Measurements from ENCODE around the gene ITPK1. TPM values are rescaled to one million over a fixed set of nuclear protein-coding genes. Genes with fewer than 3 reads are reported as not detected.

Gene ITPK1
- total and polyA plus RNA-seq, 2 donors (not counting 3 experiments of a cell fraction or from before 2014, with no cell fraction given), result 39.6 to 51.8 TPM

DNA sequence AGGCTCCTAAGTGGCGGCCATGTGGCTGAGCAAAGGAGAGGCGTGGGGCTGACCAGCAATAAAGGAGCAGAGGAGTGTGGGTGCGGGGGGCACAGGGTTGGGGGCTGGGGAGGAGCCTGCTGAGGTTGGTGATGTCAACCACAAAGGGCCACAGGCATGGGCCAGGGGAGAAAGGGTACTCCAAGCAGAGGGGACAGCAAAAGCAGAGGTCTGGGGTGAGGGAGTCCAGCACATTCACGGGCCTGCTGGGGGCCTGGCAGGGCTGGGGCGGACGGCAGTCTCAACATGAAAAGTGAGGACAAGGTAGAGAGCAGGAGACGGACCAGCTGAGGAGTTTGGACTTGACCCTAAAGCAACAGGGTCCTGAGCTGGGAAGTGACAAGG lies 111.0 kb downstream of the ITPK1 start:
- Histone ChIP-seq H4K20me1 (replicated peaks; ENCODE audit: control insufficient read depth, extremely low read depth, insufficient read depth, low read length) (no peaks in the 10 kb centered on the region), H2AFZ (ENCODE audit: low read depth, low read length) (no peak overlapping the region), H3K9ac (replicated peaks; ENCODE audit: extremely low read depth, insufficient read depth, low read length) (no peak overlapping the region), H3K27ac (ENCODE audit: insufficient read depth, low read depth, low read length) (no peak overlapping the region), H3K9me1 (replicated peaks; ENCODE audit: control insufficient read depth, extremely low read depth, insufficient read depth, low read length) (no peaks in the 10 kb centered on the region), H3K4me3 (replicated peaks in 1 of 3; ENCODE audit: insufficient read depth in 1 of 3, low read depth in 1 of 3, low read length in 3 of 3) (no peak overlapping the region), H3K27me3 (ENCODE audit: control insufficient read depth in 2 of 2, insufficient read depth in 2 of 2, low read length in 2 of 2) (no peaks in the 10 kb centered on the region), H3K36me3 (ENCODE audit: control insufficient read depth in 2 of 2, extremely low read depth in 1 of 2, insufficient read depth in 2 of 2, low read length in 2 of 2) (no peaks in the 10 kb centered on the region), H3K79me2 (ENCODE audit: control insufficient read depth, insufficient read depth, low read length) (no peaks in the 10 kb centered on the region), H3K9me3 (replicated peaks; ENCODE audit: control insufficient read depth, insufficient read depth, low read length) (no peaks in the 10 kb centered on the region), H3K4me1 (ENCODE audit: control insufficient read depth, extremely low read depth, insufficient read depth, low read length) (no peaks in the 10 kb centered on the region), H3K4me2 (ENCODE audit: insufficient read depth, low read length) (no peak overlapping the region)
- intact Hi-C loops (cut with micrococcal nuclease) (no loop called here), dilution Hi-C loops (cut with MboI; ENCODE audit: extremely low pct_ligation_motif_present, low sequenced_read_pairs) (no loop called here)
- no TSS peak for BruUV-seq (replicated peaks)
- TF ChIP-seq POLR2A (IDR thresholded peaks at IDR 0.05; ENCODE audit: low read depth, low read length) (no peak), JUN (IDR thresholded peaks at IDR 0.05; ENCODE audit: borderline replicate concordance, insufficient read depth, insufficient read length, low read depth) (no peak), MYC (IDR thresholded peaks at IDR 0.05; ENCODE audit: low read depth, low read length) (no peak), EZH2 (IDR thresholded peaks at IDR 0.05; ENCODE audit: borderline replicate concordance, low read depth, low read length, severe bottlenecking) (no peak), FOS (IDR thresholded peaks at IDR 0.05; ENCODE audit: borderline replicate concordance, insufficient read depth, low read length) (no peak), POLR2AphosphoS5 (IDR thresholded peaks at IDR 0.05; ENCODE audit: insufficient read depth, low read depth, low read length) (no peak)
- TF ChIP-seq, protein P1, sequence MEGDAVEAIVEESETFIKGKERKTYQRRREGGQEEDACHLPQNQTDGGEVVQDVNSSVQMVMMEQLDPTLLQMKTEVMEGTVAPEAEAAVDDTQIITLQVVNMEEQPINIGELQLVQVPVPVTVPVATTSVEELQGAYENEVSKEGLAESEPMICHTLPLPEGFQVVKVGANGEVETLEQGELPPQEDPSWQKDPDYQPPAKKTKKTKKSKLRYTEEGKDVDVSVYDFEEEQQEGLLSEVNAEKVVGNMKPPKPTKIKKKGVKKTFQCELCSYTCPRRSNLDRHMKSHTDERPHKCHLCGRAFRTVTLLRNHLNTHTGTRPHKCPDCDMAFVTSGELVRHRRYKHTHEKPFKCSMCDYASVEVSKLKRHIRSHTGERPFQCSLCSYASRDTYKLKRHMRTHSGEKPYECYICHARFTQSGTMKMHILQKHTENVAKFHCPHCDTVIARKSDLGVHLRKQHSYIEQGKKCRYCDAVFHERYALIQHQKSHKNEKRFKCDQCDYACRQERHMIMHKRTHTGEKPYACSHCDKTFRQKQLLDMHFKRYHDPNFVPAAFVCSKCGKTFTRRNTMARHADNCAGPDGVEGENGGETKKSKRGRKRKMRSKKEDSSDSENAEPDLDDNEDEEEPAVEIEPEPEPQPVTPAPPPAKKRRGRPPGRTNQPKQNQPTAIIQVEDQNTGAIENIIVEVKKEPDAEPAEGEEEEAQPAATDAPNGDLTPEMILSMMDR (IDR thresholded peaks at IDR 0.05; ENCODE audit: extremely low read depth in 1 of 2, insufficient read depth in 1 of 2, low read depth in 1 of 2, low read length in 2 of 2), result no peak
- TF ChIP-seq, protein P2, sequence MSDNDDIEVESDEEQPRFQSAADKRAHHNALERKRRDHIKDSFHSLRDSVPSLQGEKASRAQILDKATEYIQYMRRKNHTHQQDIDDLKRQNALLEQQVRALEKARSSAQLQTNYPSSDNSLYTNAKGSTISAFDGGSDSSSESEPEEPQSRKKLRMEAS (IDR thresholded peaks at IDR 0.05; ENCODE audit: insufficient read depth, insufficient read length), result no peak
- FAIRE-seq (no peak), DNase-seq (ENCODE audit: low read depth, low spot score) (no peak)
- CTCF ChIA-PET, result no interaction called here
- POLR2A ChIA-PET, result no interaction called here
